Stomach (tissue), 9 donors: Measurements from ENCODE around the gene MAGI1. TPM values are rescaled to one million over a fixed set of nuclear protein-coding genes. Genes with fewer than 3 reads are reported as not detected.

Experiments
- DNase-seq, 2 donors: peaks; one replicate each; pipeline versions ENCODE4 v3.0.0 to v3.0.0-alpha.2; 2013 to 2019
- H3K27ac ChIP-seq, 5 donors: fragments of 200-600 bp in 4 of 5; sonication (generic) in 4 of 5; one replicate each; pipeline ENCODE4 v1.5.1; 2013 to 2019; ENCODE audit warnings: mild to moderate bottlenecking in 1 of 5, moderate library complexity in 1 of 5
- H3K27me3 ChIP-seq, 3 donors: fragments of 200-600 bp; sonication (generic); one replicate each; pipeline ENCODE4 v1.5.1; 2017 to 2019; ENCODE audit warnings: mixed run types in 1 of 3
- H3K36me3 ChIP-seq, 4 donors: fragments of 200-600 bp; sonication (generic); 1 replicate in 3 of 4; 2 replicates in 1 of 4; pipeline ENCODE4 v1.5.1; 2016 to 2019
- H3K4me1 ChIP-seq, 4 donors: fragments of 200-600 bp; sonication (generic); one replicate each; pipeline ENCODE4 v1.5.1; 2016 to 2019
- H3K4me3 ChIP-seq, 4 donors: fragments of 200-600 bp; sonication (generic) in 3 of 4; one replicate each; pipeline ENCODE4 v1.5.1; 2016 to 2019; ENCODE audit warnings: mild to moderate bottlenecking in 1 of 4
- H3K9me3 ChIP-seq, 4 donors: fragments of 200-600 bp; sonication (generic); one replicate each; pipeline ENCODE4 v1.5.1; 2016 to 2019
- CTCF ChIP-seq, 7 experiments: fragments of 450-650 bp in 4 of 7; fragments of 200-600 bp in 3 of 7; sonication (generic) in 3 of 7; IDR thresholded peaks; one replicate each; pipeline ENCODE4 v1.5.1; 2016 to 2019; ENCODE audit warnings: antibody characterized with exemption in 7 of 7, control low read depth in 2 of 7, mild to moderate bottlenecking in 1 of 7
- EP300 ChIP-seq: sonication (generic); formaldehyde crosslinking; IDR thresholded peaks from one replicate; pipeline ENCODE4 v1.6.1; 2017; ENCODE audit warnings: antibody characterized with exemption
- POLR2A ChIP-seq, 4 donors: fragments of 450-650 bp; IDR thresholded peaks; one replicate each; pipeline ENCODE4 v1.6.1; 2016; ENCODE audit warnings: antibody characterized with exemption in 4 of 4, control low read depth in 2 of 4, mild to moderate bottlenecking in 1 of 4, moderate library complexity in 1 of 4
- POLR2AphosphoS5 ChIP-seq, 3 donors: sonication (generic); formaldehyde crosslinking; IDR thresholded peaks; one replicate each; pipeline ENCODE4 v1.6.1; 2016; ENCODE audit warnings: antibody characterized with exemption in 3 of 3
- WGBS, 5 donors: extraction: QIAGEN DNeasy Blood & Tissue Kit in 3 of 5; methylation state at CpG; one replicate each; pipeline versions ENCODE4 v1.1.5 to v1.1.7; 2013 to 2018; 5-methylcytosine and 5-hydroxymethylcytosine counted together
- intact Hi-C: fragments of 100-400 bp; cut with DNase I; formaldehyde crosslinking; loops from one replicate; pipeline ENCODE4 v1.15.1; 2023; ENCODE audit warnings: low total_unique reads
- polyA plus RNA-seq, 3 donors: library from polyadenylated mRNA; stranded (reverse); fragments of 200-250 nt; gene quantifications; one replicate each; pipeline ENCODE4 v1.2.3, GENCODE V29; 2013
- total RNA-seq, 5 donors: library from RNA; depleted of rRNA; stranded (reverse); fragments of >200 nt; gene quantifications; one replicate each; pipeline versions ENCODE4 v1.1.0 to v1.2.3, GENCODE V29; 2014 to 2016
- donor health status: healthy with polysubstance abuse.
- donor health status: Bipolar disorder and iron deficiency.
- donor health status: healthy.

The MAGI1 gene
- total and polyA plus RNA-seq, 8 donors = 5.7 to 237 (median 84.8) TPM

GRCh38 chr3:65672871-65673815 lies 365.6 kb downstream of the MAGI1 start:
- WGBS, 5 donors = 51 to 58% (median 54%) methylated on average over 11 of the region's 11 CpGs
- intact Hi-C loops = no loop called here

GRCh38 chr3:65672061-65672460 lies 366.7 kb downstream of the MAGI1 start:
- no peak for TF ChIP-seq CTCF (IDR thresholded peaks at IDR 0.05)
- TF ChIP-seq POLR2A (IDR thresholded peaks at IDR 0.05) = no peak
- WGBS, 5 donors = 73 to 82% (median 77%) methylated on average over 1 of the region's 1 CpG
- no peak overlapping the region for H3K4me3 ChIP-seq
- intact Hi-C loops = no loop called here
- no peak for DNase-seq
- H3K27ac ChIP-seq = no peak overlapping the region
- no peaks in the 10 kb centered on the region for H3K4me1 ChIP-seq
- H3K36me3 ChIP-seq = no peaks in the 10 kb centered on the region
- no peaks in the 10 kb centered on the region for H3K9me3 ChIP-seq
- H3K27me3 ChIP-seq = no peaks in the 10 kb centered on the region

More at GRCh38 chr3:65672871-65673815, 365.6 kb downstream of the MAGI1 start:
- TF ChIP-seq CTCF (IDR thresholded peaks at IDR 0.05) (peak in 4 of 7 experiments; percentile 48 to 68 (median 58)), EP300 (no peak), POLR2A (IDR thresholded peaks at IDR 0.05) (no peak)
- H3K4me1 ChIP-seq = no peaks in the 10 kb centered on the region
- no peaks in the 10 kb centered on the region for H3K9me3 ChIP-seq
- no peak overlapping the region for H3K4me3 ChIP-seq
- H3K27me3 ChIP-seq = no peaks in the 10 kb centered on the region
- H3K36me3 ChIP-seq = no peaks in the 10 kb centered on the region
- DNase-seq = peak; percentile 65 to 76
- H3K27ac ChIP-seq = peak overlapping the region in 1 of 5 donors; percentile 31

GRCh38 chr3:65671004-65671403 lies 367.7 kb downstream of the MAGI1 start:
- WGBS, 5 donors = 59 to 92% (median 69%) methylated on average over 3 of the region's 3 CpGs
- intact Hi-C loops = no loop called here
- no peak for TF ChIP-seq CTCF (IDR thresholded peaks at IDR 0.05)
- TF ChIP-seq POLR2AphosphoS5 (IDR thresholded peaks at IDR 0.05) = no peak
- no peak for TF ChIP-seq POLR2A (IDR thresholded peaks at IDR 0.05)
- TF ChIP-seq EP300 = no peak
- Histone ChIP-seq H3K4me1 (no peaks in the 10 kb centered on the region), H3K27me3 (no peaks in the 10 kb centered on the region), H3K4me3 (no peak overlapping the region), H3K36me3 (no peaks in the 10 kb centered on the region), H3K27ac (no peak overlapping the region), H3K9me3 (no peaks in the 10 kb centered on the region)
- DNase-seq = no peak

GRCh38 chr3:65669163-65669875 lies 369.4 kb downstream of the MAGI1 start:
- no peaks in the 10 kb centered on the region for H3K27me3 ChIP-seq
- WGBS, 5 donors = 36 to 60% (median 38%) methylated on average over 5 of the region's 5 CpGs
- no peak for TF ChIP-seq POLR2A (IDR thresholded peaks at IDR 0.05)
- no peak for TF ChIP-seq CTCF (IDR thresholded peaks at IDR 0.05)
- TF ChIP-seq POLR2AphosphoS5 (IDR thresholded peaks at IDR 0.05) = no peak
- no peak for TF ChIP-seq EP300
- no peaks in the 10 kb centered on the region for H3K4me1 ChIP-seq
- H3K9me3 ChIP-seq = no peaks in the 10 kb centered on the region
- DNase-seq = peak in 1 of 2 donors; percentile 15
- no peaks in the 10 kb centered on the region for H3K36me3 ChIP-seq
- H3K27ac ChIP-seq = no peak overlapping the region
- intact Hi-C loops = no loop called here
- no peak overlapping the region for H3K4me3 ChIP-seq
